Fibroblast of lung (primary cell): ENCODE measurements around the gene FDXR. TPM values are rescaled to one million over a fixed set of nuclear protein-coding genes. Genes with fewer than 3 reads are reported as not detected.
A peak's percentile ranks its signal among the peaks of the same experiment; 100 is the strongest.

Experiments used
- DNase-seq, 2 donors: peaks; one replicate each; pipeline versions ENCODE4 v3.0.0 to v3.0.0-alpha.2; 2010; ENCODE audit warnings: low read depth in 2 of 2
- H2AFZ ChIP-seq: 2 replicates; pipeline ENCODE4 v1.5.1; 2012; ENCODE audit warnings: low read length, control low read depth, inconsistent platforms
- H3K27ac ChIP-seq: 2 replicates; pipeline ENCODE4 v1.5.1; 2011; ENCODE audit warnings: low read length, control low read depth; ENCODE audit not compliant: insufficient read depth
- H3K27me3 ChIP-seq: 2 replicates; pipeline ENCODE4 v1.5.1; 2011; ENCODE audit warnings: mild to moderate bottlenecking, low read length; ENCODE audit not compliant: control insufficient read depth, insufficient read depth
- H3K36me3 ChIP-seq: 2 replicates; pipeline ENCODE4 v1.5.1; 2011; ENCODE audit warnings: low read length; ENCODE audit not compliant: control insufficient read depth, insufficient read depth
- H3K4me1 ChIP-seq: 2 replicates; pipeline ENCODE4 v1.5.1; 2011; ENCODE audit warnings: low read length; ENCODE audit not compliant: control insufficient read depth, insufficient read depth; ENCODE audit errors: extremely low read depth
- H3K4me2 ChIP-seq: 2 replicates; pipeline ENCODE4 v1.5.1; 2011; ENCODE audit warnings: low read length, control low read depth; ENCODE audit not compliant: insufficient read depth; ENCODE audit errors: extremely low read depth
- H3K4me3 ChIP-seq, 4 experiments: fragments of 200-600 bp in 1 of 4; sonication (generic) in 1 of 4; replicated peaks in 1 of 4; 2 replicates each; pipeline ENCODE4 v1.5.1; 2011 to 2016; ENCODE audit warnings: low read length in 4 of 4, low read depth in 3 of 4, mild to moderate bottlenecking in 3 of 4, control low read depth in 2 of 4, inconsistent platforms in 1 of 4, mixed read lengths in 1 of 4; ENCODE audit not compliant: insufficient read depth in 1 of 4; ENCODE audit errors: control extremely low read depth in 1 of 4
- H3K79me2 ChIP-seq: 2 replicates; pipeline ENCODE4 v1.5.1; 2012; ENCODE audit warnings: mild to moderate bottlenecking, low read length, inconsistent platforms; ENCODE audit not compliant: control insufficient read depth, insufficient read depth
- H3K9ac ChIP-seq: 2 replicates; pipeline ENCODE4 v1.5.1; 2011; ENCODE audit warnings: mild to moderate bottlenecking, low read length, control low read depth; ENCODE audit not compliant: insufficient read depth
- H3K9me3 ChIP-seq: 2 replicates; pipeline ENCODE4 v1.5.1; 2012; ENCODE audit warnings: low read depth, low read length; ENCODE audit not compliant: control insufficient read depth, insufficient read depth
- H4K20me1 ChIP-seq: 2 replicates; pipeline ENCODE4 v1.5.1; 2011; ENCODE audit warnings: low read length; ENCODE audit not compliant: control insufficient read depth, insufficient read depth; ENCODE audit errors: extremely low read depth
- CTCF ChIP-seq, 2 donors: IDR thresholded peaks in 1 of 2; conservative IDR thresholded peaks in 1 of 2; 1 replicate in 1 of 2; 2 replicates in 1 of 2; pipeline ENCODE4 v1.5.1; 2011 to 2012; ENCODE audit warnings: low read length in 2 of 2, control low read depth in 1 of 2, inconsistent platforms in 1 of 2, low read depth in 1 of 2, mild to moderate bottlenecking in 1 of 2
- EZH2 ChIP-seq: IDR thresholded peaks from 2 replicates; pipeline ENCODE4 v1.5.1; 2012; ENCODE audit warnings: low read length, control low read depth, mild to moderate bottlenecking; ENCODE audit errors: missing control alignments
- polyA plus RNA-seq, 2 donors: library from polyadenylated mRNA; depleted of rRNA in 1 of 2; stranded (reverse) in 1 of 2; unstranded in 1 of 2; fragments of >200 nt; gene quantifications; 2 replicates each; pipeline ENCODE4 v1.2.1, GENCODE V29; 2011 to 2012; ENCODE audit warnings: missing spikeins in 1 of 2
- total RNA-seq: library from RNA; depleted of rRNA; stranded (reverse); fragments of >200 nt; gene quantifications from 2 replicates; pipeline ENCODE4 v1.2.1, GENCODE V29; 2014

Gene FDXR
- total and polyA plus RNA-seq, 2 donors (not counting 1 experiment from before 2014, with no cell fraction given) = 6.8 to 71.0 TPM

GRCh38 chr17:74877592-74878548, 5.1 kb upstream of the FDXR start:
- H3K27me3 ChIP-seq = peaks cover 14% of the 10 kb centered on the region
- H3K9me3 ChIP-seq = no peaks in the 10 kb centered on the region
- H3K4me1 ChIP-seq = no peaks in the 10 kb centered on the region
- no peak overlapping the region for H3K4me3 ChIP-seq
- H3K27ac ChIP-seq = no peak overlapping the region
- H3K9ac ChIP-seq = no peak overlapping the region
- TF ChIP-seq EZH2 = no peak
- no peak for TF ChIP-seq CTCF (conservative IDR thresholded peaks at IDR 0.05 in 1 of 2, IDR thresholded peaks at IDR 0.05 in 1 of 2; ENCODE audit: low read depth in 1 of 2, low read length in 2 of 2)
- DNase-seq = no peak
- H4K20me1 ChIP-seq = no peaks in the 10 kb centered on the region
- H3K4me2 ChIP-seq = no peak overlapping the region
- H2AFZ ChIP-seq = no peak overlapping the region
- H3K36me3 ChIP-seq = no peaks in the 10 kb centered on the region
- H3K79me2 ChIP-seq = no peaks in the 10 kb centered on the region

- peaks cover 4% of the 10 kb centered on the region for H3K4me1 ChIP-seq
Observed at GRCh38 chr17:74875977-74876593, 3.3 kb upstream of the FDXR start.

More at GRCh38 chr17:74875977-74876593, 3.3 kb upstream of the FDXR start:
- DNase-seq = no peak
- Histone ChIP-seq H4K20me1 (no peaks in the 10 kb centered on the region), H3K27me3 (peaks cover 6% of the 10 kb centered on the region), H3K4me3 (no peak overlapping the region), H3K9me3 (no peaks in the 10 kb centered on the region), H2AFZ (peak overlapping the region; percentile 12), H3K79me2 (no peaks in the 10 kb centered on the region), H3K4me2 (no peak overlapping the region), H3K9ac (no peak overlapping the region), H3K36me3 (no peaks in the 10 kb centered on the region), H3K27ac (no peak overlapping the region)
- no peak for TF ChIP-seq CTCF (conservative IDR thresholded peaks at IDR 0.05 in 1 of 2, IDR thresholded peaks at IDR 0.05 in 1 of 2; ENCODE audit: low read depth in 1 of 2, low read length in 2 of 2)
- TF ChIP-seq EZH2 = no peak
